ENCODE measurements around the gene BPIFA2.

Gene BPIFA2

DNA sequence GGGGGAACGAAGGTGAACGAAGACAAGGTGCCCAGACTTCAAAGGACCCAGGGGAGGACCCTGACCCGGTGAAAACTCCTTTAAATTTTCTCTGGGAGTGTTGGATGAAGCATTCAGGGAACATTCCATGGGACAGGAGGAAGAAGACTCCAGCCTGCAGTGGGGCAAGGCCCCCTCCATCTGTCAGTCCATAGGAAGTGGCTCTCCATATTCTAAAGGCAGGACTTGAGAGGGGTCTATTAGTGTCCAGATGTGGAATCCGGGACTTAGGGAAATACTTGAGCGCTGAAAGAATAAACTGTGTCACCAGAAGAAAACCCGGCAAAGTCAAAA, 3.2 kb upstream of the BPIFA2 start:
- no peak for TF ChIP-seq CTCF (IDR thresholded peaks at IDR 0.05; ENCODE audit: control extremely low read depth, extremely low read depth, low read depth, missing control alignments)
- ChIA-PET POLR2A (no interaction called here), CTCF (no interaction called here)
- DNase-seq (ENCODE audit: extremely low spot score) = no peak

DNA sequence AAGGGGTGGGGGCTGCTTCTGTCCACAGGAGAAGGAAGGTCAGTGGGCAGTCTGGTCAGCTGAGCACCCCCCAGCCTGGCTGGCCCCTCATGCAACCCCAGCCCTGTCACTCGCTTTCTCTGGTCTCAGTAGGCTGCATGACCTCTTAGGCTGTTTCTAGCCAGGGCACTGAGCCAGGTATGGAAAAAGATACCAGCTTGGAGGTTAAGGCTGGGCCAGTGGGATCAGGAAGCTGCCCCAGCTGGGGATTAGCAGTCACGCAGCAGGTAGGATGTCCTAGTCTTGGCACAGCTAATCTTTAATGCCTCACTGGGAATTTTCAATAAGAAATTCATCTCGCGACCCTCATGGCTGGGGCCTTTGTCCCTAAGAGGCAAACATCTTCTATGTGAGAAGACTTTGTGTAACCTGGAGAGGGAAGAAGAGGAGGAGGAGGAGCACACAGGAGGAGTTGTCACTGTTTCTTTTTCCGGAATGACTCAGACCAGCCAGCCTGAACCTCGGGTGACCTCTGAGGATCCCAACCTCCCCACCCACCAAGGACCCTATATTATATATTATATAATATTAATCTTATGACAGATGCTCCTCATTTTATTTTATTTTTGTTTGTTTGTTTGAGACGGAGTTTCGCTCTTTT, 2.4 kb upstream of the BPIFA2 start:
- no peak for DNase-seq (ENCODE audit: extremely low spot score)
- no peak for TF ChIP-seq CTCF (IDR thresholded peaks at IDR 0.05; ENCODE audit: control extremely low read depth, extremely low read depth, low read depth, missing control alignments)
- ChIA-PET CTCF (no interaction called here), POLR2A (interaction anchor here (0.5 kb wide), 1 partner anchor 1579 kb away, joined by 4 read pairs; no protein-coding TSS in a partner anchor)

GRCh38 chr20:33166533-33167113, 1.3 kb upstream of the BPIFA2 start:
- no peak for TF ChIP-seq CTCF (IDR thresholded peaks at IDR 0.05; ENCODE audit: control extremely low read depth, extremely low read depth, low read depth, missing control alignments)
- POLR2A ChIA-PET = no interaction called here

DNA sequence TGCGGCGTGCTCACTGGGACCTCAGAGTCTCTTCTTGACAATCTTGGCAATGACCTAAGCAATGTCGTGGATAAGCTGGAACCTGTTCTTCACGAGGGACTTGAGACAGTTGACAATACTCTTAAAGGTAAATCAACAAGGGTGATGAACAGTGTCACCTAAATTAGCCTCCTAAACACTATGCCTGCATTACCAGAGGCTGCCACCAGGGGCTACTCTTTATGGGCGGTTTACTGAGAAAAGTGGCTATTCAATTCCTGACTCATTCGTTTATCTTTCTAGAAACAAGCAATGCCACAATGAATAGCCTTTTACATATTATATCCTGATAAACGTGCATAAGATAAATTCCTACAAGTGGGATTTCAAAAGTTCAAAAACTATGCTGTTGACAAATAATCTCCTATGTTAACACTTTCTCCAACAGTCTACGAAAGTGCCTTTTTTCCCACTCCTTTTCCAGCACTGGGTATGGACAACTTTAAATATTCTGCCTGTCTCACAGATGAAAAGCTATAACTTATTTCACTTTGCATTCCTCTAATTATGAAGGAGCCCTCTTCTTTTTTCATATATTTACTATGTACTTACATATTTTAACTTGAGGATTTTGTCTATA, 1.3 kb downstream of the BPIFA2 start:
- ChIA-PET POLR2A (no interaction called here), CTCF (interaction anchor here (1.3 kb wide), 1 partner anchor 10 kb away, joined by 3 read pairs; no protein-coding TSS in a partner anchor)
- DNase-seq (ENCODE audit: extremely low spot score) = no peak
- TF ChIP-seq CTCF (IDR thresholded peaks at IDR 0.05; ENCODE audit: control extremely low read depth, extremely low read depth, low read depth, missing control alignments) = no peak

More at GRCh38 chr20:33166533-33167113, 1.3 kb upstream of the BPIFA2 start:
- CTCF ChIA-PET = no interaction called here
- no peak for DNase-seq (ENCODE audit: extremely low spot score)

GRCh38 chr20:33172781-33173180, 4.8 kb downstream of the BPIFA2 start:
- no peak for DNase-seq (ENCODE audit: extremely low spot score)
- POLR2A ChIA-PET = no interaction called here
- CTCF ChIA-PET = no interaction called here
- TF ChIP-seq CTCF (IDR thresholded peaks at IDR 0.05; ENCODE audit: control extremely low read depth, extremely low read depth, low read depth, missing control alignments) = no peak

DNA sequence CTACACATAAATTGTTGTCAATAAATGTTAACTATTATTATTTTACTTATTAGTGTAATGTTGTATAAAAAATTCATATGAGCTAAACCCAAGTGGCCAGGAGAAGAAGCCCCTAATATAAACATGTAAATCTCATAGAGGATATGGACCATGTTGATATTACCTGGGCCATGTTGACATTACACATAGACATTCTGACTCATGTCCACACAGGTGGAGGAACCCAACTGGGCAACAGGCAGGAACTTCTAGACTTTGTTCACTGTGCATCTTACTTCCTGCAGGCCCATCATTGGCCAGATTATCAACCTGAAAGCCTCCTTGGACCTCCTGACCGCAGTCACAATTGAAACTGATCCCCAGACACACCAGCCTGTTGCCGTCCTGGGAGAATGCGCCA, 7.2 kb downstream of the BPIFA2 start:
- no peak for DNase-seq (ENCODE audit: extremely low spot score)
- ChIA-PET CTCF (no interaction called here), POLR2A (no interaction called here)
- no peak for TF ChIP-seq CTCF (IDR thresholded peaks at IDR 0.05; ENCODE audit: control extremely low read depth, extremely low read depth, low read depth, missing control alignments)

All from GM10248 (cell line).